SK-N-SH (cell line): ENCODE measurements around the gene KANK3. TPM values are rescaled to one million over a fixed set of nuclear protein-coding genes. Genes with fewer than 3 reads are reported as not detected.

ENCODE experiments used
- CTCF ChIA-PET: fragments of 300-600, 350-600 bp; formaldehyde crosslinking; extraction: SDS; loops from one replicate; lab custom pipeline; 2021; lab: Yijun Ruan, JAX
- POLR2A ChIA-PET: fragments of 350-600 bp; sonication (Branson Sonifier 250); formaldehyde crosslinking; extraction: SDS; loops from one replicate; lab custom pipeline; 2020; ENCODE audit warnings: antibody characterized with exemption, inconsistent platforms; lab: Yijun Ruan, JAX
- DNase-seq: peaks from one replicate; pipeline ENCODE4 v3.0.0; 2012
- H2AFZ ChIP-seq: fragments of 200-600 bp; sonication (generic); 2 replicates; pipeline ENCODE4 v1.8.1; 2016; ENCODE audit warnings: antibody characterized with exemption, mild to moderate bottlenecking, low read depth
- H3F3A ChIP-seq: fragments of 200-600 bp; sonication (generic); replicated peaks from 2 replicates; pipeline ENCODE3; 2016; ENCODE audit warnings: antibody characterized with exemption, mild to moderate bottlenecking; ENCODE audit not compliant: insufficient read depth
- H3K27ac ChIP-seq, 2 experiments: fragments of 200-500 bp in 1 of 2; fragments of 200-600 bp in 1 of 2; sonication (Bioruptor generic) in 1 of 2; sonication (generic), shearing (Covaris generic) in 1 of 2; 2 replicates each; pipeline versions ENCODE4 v1.5.1 to v1.6.1; 2014 to 2016; ENCODE audit warnings: low read depth in 2 of 2, inconsistent platforms in 1 of 2, low read length in 1 of 2, mild to moderate bottlenecking in 1 of 2, mixed read lengths in 1 of 2
- H3K27me3 ChIP-seq: fragments of 200-600 bp; sonication (generic), shearing (Covaris generic); 2 replicates; pipeline ENCODE4 v1.6.1; 2016; ENCODE audit warnings: mixed run types; ENCODE audit not compliant: insufficient read depth
- H3K36me3 ChIP-seq, 2 experiments: fragments of 200-500 bp in 1 of 2; fragments of 200-600 bp in 1 of 2; sonication (Bioruptor generic) in 1 of 2; sonication (generic) in 1 of 2; replicated peaks in 1 of 2; 2 replicates each; pipeline versions ENCODE3 to v1.5.1; 2014 to 2016; ENCODE audit warnings: low read length in 1 of 2, mild to moderate bottlenecking in 1 of 2; ENCODE audit not compliant: insufficient read depth in 2 of 2, control insufficient read depth in 1 of 2
- H3K4me1 ChIP-seq, 2 experiments: fragments of 200-500 bp in 1 of 2; fragments of 200-600 bp in 1 of 2; sonication (Bioruptor generic) in 1 of 2; sonication (generic), shearing (Covaris generic) in 1 of 2; 2 replicates each; pipeline versions ENCODE4 v1.5.1 to v1.6.1; 2014 to 2016; ENCODE audit warnings: low read depth in 1 of 2, low read length in 1 of 2, mixed run types in 1 of 2; ENCODE audit not compliant: insufficient read depth in 2 of 2, control insufficient read depth in 1 of 2
- H3K4me2 ChIP-seq: fragments of 200-600 bp; sonication (generic), shearing (Covaris generic); 2 replicates; pipeline ENCODE4 v1.6.1; 2017; ENCODE audit warnings: mixed run types
- H3K4me3 ChIP-seq, 2 experiments: fragments of 200-500 bp in 1 of 2; fragments of 200-600 bp in 1 of 2; sonication (Bioruptor generic) in 1 of 2; sonication (generic), shearing (Covaris generic) in 1 of 2; 2 replicates each; pipeline versions ENCODE4 v1.5.1 to v1.8.1; 2014 to 2016; ENCODE audit warnings: low read depth in 2 of 2, inconsistent platforms in 1 of 2, low read length in 1 of 2, mild to moderate bottlenecking in 1 of 2, mixed read lengths in 1 of 2, moderate library complexity in 1 of 2
- H3K79me2 ChIP-seq: fragments of 200-600 bp; sonication (generic); 2 replicates; pipeline ENCODE4 v1.8.1; 2017; ENCODE audit warnings: mild to moderate bottlenecking; ENCODE audit not compliant: insufficient read depth
- H3K9ac ChIP-seq: fragments of 200-600 bp; sonication (generic); 2 replicates; pipeline ENCODE4 v1.6.1; 2017; ENCODE audit warnings: mixed run types
- H3K9me2 ChIP-seq: fragments of 200-600 bp; sonication (generic); 2 replicates; pipeline ENCODE4 v1.6.1; 2017; ENCODE audit warnings: mixed run types
- H3K9me3 ChIP-seq: fragments of 200-600 bp; sonication (generic); 2 replicates; pipeline ENCODE4 v1.6.1; 2017; ENCODE audit warnings: mixed run types, mild to moderate bottlenecking, moderate library complexity
- H4K20me1 ChIP-seq: fragments of 200-600 bp; sonication (generic); 2 replicates; pipeline ENCODE4 v1.6.1; 2017; ENCODE audit warnings: mild to moderate bottlenecking, mixed run types; ENCODE audit not compliant: insufficient read depth
- CTCF ChIP-seq: fragments of 200-600 bp; sonication (generic); IDR thresholded peaks from 2 replicates; pipeline ENCODE4 v1.6.1; 2017; ENCODE audit warnings: antibody characterized with exemption, mild to moderate bottlenecking, moderate library complexity
- EZH2phosphoT487 ChIP-seq: fragments of 200-600 bp; sonication (generic); IDR thresholded peaks from 2 replicates; pipeline ENCODE4 v1.6.1; 2017; ENCODE audit warnings: low read depth, mixed run types, mild to moderate bottlenecking, antibody characterized with exemption, moderate library complexity, borderline replicate concordance
- FOSL2 ChIP-seq: IDR thresholded peaks from 2 replicates; pipeline ENCODE4 v1.4.0; 2012; ENCODE audit warnings: low read depth, mild to moderate bottlenecking, moderate library complexity, borderline replicate concordance
- GABPA ChIP-seq: IDR thresholded peaks from 2 replicates; pipeline ENCODE4 v1.4.0; 2012; ENCODE audit warnings: low read depth, mild to moderate bottlenecking
- MAX ChIP-seq: IDR thresholded peaks from 2 replicates; pipeline ENCODE4 v1.4.0; 2012; ENCODE audit warnings: low read depth
- MEF2A ChIP-seq: IDR thresholded peaks from 2 replicates; pipeline ENCODE4 v1.4.0; 2012; ENCODE audit warnings: low read depth, borderline replicate concordance
- MXI1 ChIP-seq: IDR thresholded peaks from 2 replicates; pipeline ENCODE4 v1.6.1; 2012; ENCODE audit warnings: mild to moderate bottlenecking, low read depth, low read length, improper control_type of control experiment
- NFIC ChIP-seq: IDR thresholded peaks from 2 replicates; pipeline ENCODE4 v1.4.0; 2012; ENCODE audit warnings: borderline replicate concordance
- PBX3 ChIP-seq: IDR thresholded peaks from 2 replicates; pipeline ENCODE4; 2012
- POLR2AphosphoS5 ChIP-seq: IDR thresholded peaks from 2 replicates; pipeline ENCODE4 v1.6.1; 2012; ENCODE audit warnings: low read depth, low read length
- RAD21 ChIP-seq: IDR thresholded peaks from 2 replicates; pipeline ENCODE4 v1.6.1; 2012; ENCODE audit warnings: mild to moderate bottlenecking, low read length
- RXRA ChIP-seq: IDR thresholded peaks from 2 replicates; pipeline ENCODE4 v1.4.0; 2012; ENCODE audit warnings: low read depth, mild to moderate bottlenecking, borderline replicate concordance
- SMC3 ChIP-seq: IDR thresholded peaks from 2 replicates; pipeline ENCODE4 v1.6.1; 2012; ENCODE audit warnings: low read depth, low read length, improper control_type of control experiment
- TAF1 ChIP-seq: IDR thresholded peaks from 2 replicates; pipeline ENCODE4 v1.6.1; 2012; ENCODE audit warnings: low read depth, mild to moderate bottlenecking, low read length, moderate library complexity, borderline replicate concordance
- WGBS: methylation state at CpG from one replicate; pipeline ENCODE4 v1.1.6; 2017; ENCODE audit warnings: low lambda C conversion rate; 5-methylcytosine and 5-hydroxymethylcytosine counted together
- polyA plus RNA-seq, 3 experiments: library from polyadenylated mRNA; depleted of rRNA; stranded (reverse); fragments of >200 nt; gene quantifications; 2 replicates each; pipeline ENCODE4 v1.2.3, GENCODE V29; 2012

Gene KANK3
- polyA plus RNA-seq, 1 of the 3 experiments (the other 2 are of a cell fraction): 0.51 TPM

GRCh38 chr19:8311461-8312260 is 31.4 kb downstream of the KANK3 start:
- POLR2A ChIA-PET: interaction anchor here (2.1 kb wide), 1 partner anchor 10 kb away, joined by 5 read pairs; the partner anchor contains the start of genes NDUFA7 and RPS28
- DNase-seq: no peak
- 78% methylated on average over 13 of the region's 16 CpGs for WGBS

GRCh38 chr19:8310342-8311055 is 32.6 kb downstream of the KANK3 start:
- WGBS: 97% methylated on average over 12 of the region's 17 CpGs
- peaks cover 10% of the 10 kb centered on the region; the same call in 1 of the 2 replicates for H3K79me2 ChIP-seq
- H3K27me3 ChIP-seq: no peaks in the 10 kb centered on the region
- ChIA-PET CTCF (no interaction called here), POLR2A (interaction anchor here (2.1 kb wide), 1 partner anchor 11 kb away, joined by 5 read pairs; the partner anchor contains the start of genes NDUFA7 and RPS28)
- no peak overlapping the region for H2AFZ ChIP-seq
- peaks cover 6% of the 10 kb centered on the region for H3F3A ChIP-seq
- H3K4me1 ChIP-seq: peaks cover 4 to 12% of the 10 kb centered on the region in 2 experiments; a peak in 2 of 4 replicates
- no peaks in the 10 kb centered on the region for H3K9me2 ChIP-seq
- DNase-seq: no peak
- H3K4me2 ChIP-seq: no peak overlapping the region
- no peak overlapping the region for H3K9ac ChIP-seq
- H3K27ac ChIP-seq: no peak overlapping the region
- H3K9me3 ChIP-seq: no peaks in the 10 kb centered on the region
- TF ChIP-seq GABPA (no peak), PBX3 (no peak), RAD21 (no peak), EZH2phosphoT487 (no peak), FOSL2 (no peak), RXRA (no peak), CTCF (no peak), NFIC (no peak), SMC3 (no peak), MAX (no peak)
- H4K20me1 ChIP-seq: no peaks in the 10 kb centered on the region
- H3K36me3 ChIP-seq: peaks cover 8 to 12% of the 10 kb centered on the region in 2 experiments
- H3K4me3 ChIP-seq: no peak overlapping the region

More at GRCh38 chr19:8311461-8312260, 31.4 kb downstream of the KANK3 start:
- peaks cover 8 to 15% of the 10 kb centered on the region in 2 experiments for H3K36me3 ChIP-seq
- no peak for TF ChIP-seq MXI1
- no peak for TF ChIP-seq EZH2phosphoT487
- TF ChIP-seq TAF1: no peak
- TF ChIP-seq MEF2A: no peak
- no peak for TF ChIP-seq POLR2AphosphoS5
- H3F3A ChIP-seq: peaks cover 6% of the 10 kb centered on the region
- no peak overlapping the region for H3K9ac ChIP-seq
- no peaks in the 10 kb centered on the region for H3K9me2 ChIP-seq
- peaks cover 10% of the 10 kb centered on the region; the same call in 1 of the 2 replicates for H3K79me2 ChIP-seq
- no peak overlapping the region for H2AFZ ChIP-seq
- H3K27me3 ChIP-seq: no peaks in the 10 kb centered on the region
- peaks cover 4 to 10% of the 10 kb centered on the region in 2 experiments; a peak in 2 of 4 replicates for H3K4me1 ChIP-seq
- H3K4me2 ChIP-seq: no peak overlapping the region
- H4K20me1 ChIP-seq: no peaks in the 10 kb centered on the region
- no peak overlapping the region for H3K27ac ChIP-seq
- H3K4me3 ChIP-seq: no peak overlapping the region
- H3K9me3 ChIP-seq: no peaks in the 10 kb centered on the region
- CTCF ChIA-PET: interaction anchor here (0.9 to 1.0 kb wide), 2 partner anchors 23 to 269 kb away, joined by 3 to 4 read pairs; no protein-coding TSS in a partner anchor
